SHP77 treated with DMSO at 0.1 percent for 48 hours (cell line): ENCODE data around the gene OGDHL.
"Not testable (repeated sequence)": the region's sequence is repeated elsewhere in the genome, so short reads cannot be mapped to it uniquely, and the experiment has no call there.

ENCODE experiments used
- DNase-seq: peaks from one replicate; lab custom pipeline; 2025; lab: John Stamatoyannopoulos, UW

OGDHL gene

GRCh38 chr10:49738616-49739360, 23.3 kb downstream of the OGDHL start:
- DNase-seq: no peak

GRCh38 chr10:49737474-49738201, 24.5 kb downstream of the OGDHL start:
- no peak for DNase-seq

GRCh38 chr10:49736564-49737113, 25.5 kb downstream of the OGDHL start:
- no peak for DNase-seq

GRCh38 chr10:49735848-49736563, 26.1 kb downstream of the OGDHL start:
- no peak for DNase-seq

- no peak for DNase-seq
Measured at GRCh38 chr10:49735161-49735560, 27.0 kb downstream of the OGDHL start.

- DNase-seq: no peak
Measured at GRCh38 chr10:49734676-49735075, 27.4 kb downstream of the OGDHL start.

- DNase-seq: no peak
Measured at GRCh38 chr10:49733866-49734265, 28.3 kb downstream of the OGDHL start.

GRCh38 chr10:49726593-49726992, 35.5 kb downstream of the OGDHL start:
- DNase-seq: no peak

GRCh38 chr10:49715157-49715556, 47.0 kb downstream of the OGDHL start:
- DNase-seq: not testable (repeated sequence)

- no peak for DNase-seq
Measured at GRCh38 chr10:49713266-49713665, 48.9 kb downstream of the OGDHL start.

- no peak for DNase-seq
Measured at GRCh38 chr10:49711481-49711880, 50.6 kb downstream of the OGDHL start.

- DNase-seq: no peak
Measured at GRCh38 chr10:49710966-49711365, 51.2 kb downstream of the OGDHL start.

- no peak for DNase-seq
Measured at GRCh38 chr10:49709934-49710333, 52.2 kb downstream of the OGDHL start.

- DNase-seq: no peak
Measured at GRCh38 chr10:49707585-49707984, 54.5 kb downstream of the OGDHL start.

- no peak for DNase-seq
Measured at GRCh38 chr10:49700997-49701396, 61.1 kb downstream of the OGDHL start.

- DNase-seq: no peak
Measured at GRCh38 chr10:49700211-49700610, 61.9 kb downstream of the OGDHL start.

- no peak for DNase-seq
Measured at GRCh38 chr10:49698679-49699078, 63.4 kb downstream of the OGDHL start.

GRCh38 chr10:49696311-49696710, 65.8 kb downstream of the OGDHL start:
- DNase-seq: no peak

GRCh38 chr10:49694466-49694865, 67.7 kb downstream of the OGDHL start:
- no peak for DNase-seq

GRCh38 chr10:49691588-49691987, 70.5 kb downstream of the OGDHL start:
- no peak for DNase-seq

- no peak for DNase-seq
Measured at GRCh38 chr10:49690698-49691356, 71.3 kb downstream of the OGDHL start.

GRCh38 chr10:49689882-49690510, 72.1 kb downstream of the OGDHL start:
- DNase-seq: no peak
